GM12891 (cell line): Measurements from ENCODE around the gene GGA2.
"Not testable (repeated sequence)": the region's sequence is repeated elsewhere in the genome, so short reads cannot be mapped to it uniquely, and the experiment has no call there.

Experiments
- PAX5 ChIP-seq: IDR thresholded peaks from 2 replicates; pipeline ENCODE4 v1.6.1; 2011; ENCODE audit warnings: low read length, moderate library complexity, mild to moderate bottlenecking; ENCODE audit not compliant: insufficient read depth, severe bottlenecking
- POLR2A ChIP-seq: IDR thresholded peaks from 2 replicates; pipeline ENCODE4 v1.6.1; 2011; ENCODE audit warnings: low read depth, low read length, control low read depth
- POLR2AphosphoS5 ChIP-seq: IDR thresholded peaks from 2 replicates; pipeline ENCODE4 v1.6.1; 2011; ENCODE audit warnings: low read depth, low read length, control low read depth
- POU2F2 ChIP-seq: IDR thresholded peaks from 2 replicates; pipeline ENCODE4 v1.6.1; 2011; ENCODE audit warnings: low read depth, mild to moderate bottlenecking, control low read depth, low read length, moderate library complexity
- TAF1 ChIP-seq: IDR thresholded peaks from 2 replicates; pipeline ENCODE4 v1.6.1; 2011; ENCODE audit warnings: low read depth, low read length, control low read depth

DNA sequence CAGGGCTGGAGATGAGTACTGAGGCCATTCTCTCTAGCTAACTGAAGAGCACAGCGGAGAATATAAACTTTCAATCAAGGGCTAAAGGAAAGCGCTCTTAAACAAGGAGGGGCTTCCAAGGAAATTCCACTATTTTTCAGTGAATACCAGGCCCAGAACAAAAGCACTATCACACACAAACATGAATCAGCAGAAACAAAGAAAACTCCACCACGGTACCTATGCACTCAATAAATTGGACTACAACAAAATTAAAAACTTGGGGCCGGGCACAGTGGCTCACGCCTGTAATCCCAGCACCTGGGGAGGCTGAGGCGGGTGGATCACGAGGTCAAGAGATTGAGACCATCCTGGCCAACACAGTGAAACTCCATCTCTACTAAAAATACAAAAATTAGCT lies 72.8 kb downstream of the GGA2 start:
- TF ChIP-seq PAX5, TAF1, POU2F2, POLR2AphosphoS5, POLR2A: not testable (repeated sequence)
